ENCODE results near the gene LAMTOR2.

The LAMTOR2 gene

GRCh38 chr1:156091610-156092009 lies 37.0 kb downstream of the LAMTOR2 start:
- TF ChIP-seq CTCF (conservative IDR thresholded peaks at IDR 0.05): no peak
- no peak overlapping the region for H3K27ac ChIP-seq

- no peak for TF ChIP-seq CTCF (conservative IDR thresholded peaks at IDR 0.05)
- no peak overlapping the region for H3K27ac ChIP-seq
These were observed 41.4 kb downstream of the LAMTOR2 start for GRCh38 chr1:156095906-156096508.

GRCh38 chr1:156096640-156097391 lies 42.2 kb downstream of the LAMTOR2 start:
- H3K27ac ChIP-seq: no peak overlapping the region
- TF ChIP-seq CTCF (conservative IDR thresholded peaks at IDR 0.05): peak; percentile 96

- H3K27ac ChIP-seq: no peak overlapping the region
- TF ChIP-seq CTCF (conservative IDR thresholded peaks at IDR 0.05): no peak
These were observed 43.1 kb downstream of the LAMTOR2 start for GRCh38 chr1:156097499-156098178.

GRCh38 chr1:156098784-156099183 lies 44.2 kb downstream of the LAMTOR2 start:
- no peak for TF ChIP-seq CTCF (conservative IDR thresholded peaks at IDR 0.05)
- no peak overlapping the region for H3K27ac ChIP-seq

- TF ChIP-seq CTCF (conservative IDR thresholded peaks at IDR 0.05): no peak
These were observed 44.7 kb downstream of the LAMTOR2 start for GRCh38 chr1:156099282-156099681.

GRCh38 chr1:156100205-156100995 lies 45.8 kb downstream of the LAMTOR2 start:
- no peak overlapping the region for H3K27ac ChIP-seq
- TF ChIP-seq CTCF (conservative IDR thresholded peaks at IDR 0.05): no peak

More at GRCh38 chr1:156099282-156099681, 44.7 kb downstream of the LAMTOR2 start:
- no peak overlapping the region for H3K27ac ChIP-seq

All from VCaP (cell line).